Progenitor cell of endocrine pancreas (in vitro differentiated cells): ENCODE data around the gene AK8. TPM values are rescaled to one million over a fixed set of nuclear protein-coding genes. Genes with fewer than 3 reads are reported as not detected.

ENCODE experiments used
- DNase-seq: peaks from one replicate; pipeline ENCODE4 v3.0.0; 2021; ENCODE audit warnings: low spot score; ENCODE audit not compliant: unreplicated experiment
- H3K27ac Mint-ChIP-seq: 2 replicates; pipeline ENCODE4 v1.8.0; 2021; ENCODE audit warnings: mild to moderate bottlenecking, moderate library complexity, mixed read lengths
- H3K27me3 Mint-ChIP-seq: 2 replicates; pipeline ENCODE4 v1.8.0; 2021; ENCODE audit warnings: mixed read lengths
- H3K36me3 Mint-ChIP-seq: 2 replicates; pipeline ENCODE4 v1.8.0; 2022; ENCODE audit warnings: mixed read lengths; ENCODE audit not compliant: insufficient read depth
- H3K4me1 Mint-ChIP-seq: 2 replicates; pipeline ENCODE4 v1.8.0; 2021; ENCODE audit warnings: low read depth, mixed read lengths
- H3K4me3 Mint-ChIP-seq: 2 replicates; pipeline ENCODE4 v1.8.0; 2021; ENCODE audit warnings: low read depth, mild to moderate bottlenecking, moderate library complexity, mixed read lengths
- H3K9me3 Mint-ChIP-seq: 2 replicates; pipeline ENCODE4 v1.8.0; 2021; ENCODE audit warnings: low read depth, mixed read lengths
- total RNA-seq: library from RNA; stranded (reverse); gene quantifications from 2 replicates; pipeline ENCODE4 v1.2.1, GENCODE V29; 2021
- TF ChIP-seq, protein P1 (sequence below): fragments of 200-600 bp; sonication (generic); IDR thresholded peaks from one replicate; pipeline ENCODE4 v1.5.0; 2021; ENCODE audit warnings: antibody characterized with exemption, mild to moderate bottlenecking; ENCODE audit not compliant: unreplicated experiment

AK8 gene
- total RNA-seq, 1 donor from 2014 or later, result 1.9 TPM

DNA sequence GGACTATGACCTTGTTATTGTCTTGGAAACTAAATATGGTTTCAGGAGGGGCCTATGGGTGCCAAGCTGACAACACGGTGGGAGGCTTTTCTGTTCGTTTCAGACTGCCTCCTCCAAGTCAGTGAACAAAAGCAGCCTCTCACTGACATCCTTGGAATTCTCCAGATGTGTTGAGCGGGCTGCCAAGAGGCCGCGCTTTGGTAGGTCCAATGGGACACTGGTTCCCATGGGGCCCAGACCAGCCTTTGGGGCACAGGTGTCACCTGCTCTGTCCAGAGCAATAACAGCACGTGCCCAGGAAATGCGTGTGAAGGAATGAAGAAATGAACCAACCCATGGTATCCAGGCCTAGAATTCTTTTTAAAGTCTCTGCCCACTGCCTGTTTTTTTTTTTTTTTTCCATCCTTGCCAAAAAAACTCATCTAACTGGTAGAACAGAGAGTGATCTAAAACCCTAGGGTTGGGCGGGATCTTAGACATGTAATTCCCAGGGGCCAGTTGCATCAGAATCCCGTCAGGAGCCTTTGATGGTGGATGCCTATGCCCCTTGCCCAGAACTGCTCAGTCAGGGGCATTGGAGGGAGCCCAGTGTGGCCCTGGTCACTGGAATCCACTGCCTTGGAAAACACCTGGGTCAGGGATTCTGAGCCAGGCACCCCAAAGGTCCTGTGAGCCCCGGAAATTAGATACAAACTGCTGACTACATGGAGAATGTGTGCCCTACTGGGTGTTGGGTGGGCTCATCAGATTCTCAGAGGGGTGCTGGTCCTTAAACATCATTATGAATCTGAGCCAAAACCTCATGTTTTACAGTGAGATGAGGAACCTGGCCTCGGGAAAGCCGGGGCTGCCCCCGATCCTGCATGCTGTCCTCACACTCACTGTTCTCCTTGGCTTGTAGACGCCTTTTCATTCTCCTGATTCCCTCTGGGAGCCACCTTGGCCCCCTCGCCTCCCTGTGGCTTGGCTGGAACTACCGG lies 147.7 kb downstream of the AK8 start:
- no peaks in the 10 kb centered on the region for H3K9me3 Mint-ChIP-seq
- no peak for DNase-seq
- no peak overlapping the region for H3K4me3 Mint-ChIP-seq
- H3K27ac Mint-ChIP-seq, result no peak overlapping the region
- TF ChIP-seq, protein P1, sequence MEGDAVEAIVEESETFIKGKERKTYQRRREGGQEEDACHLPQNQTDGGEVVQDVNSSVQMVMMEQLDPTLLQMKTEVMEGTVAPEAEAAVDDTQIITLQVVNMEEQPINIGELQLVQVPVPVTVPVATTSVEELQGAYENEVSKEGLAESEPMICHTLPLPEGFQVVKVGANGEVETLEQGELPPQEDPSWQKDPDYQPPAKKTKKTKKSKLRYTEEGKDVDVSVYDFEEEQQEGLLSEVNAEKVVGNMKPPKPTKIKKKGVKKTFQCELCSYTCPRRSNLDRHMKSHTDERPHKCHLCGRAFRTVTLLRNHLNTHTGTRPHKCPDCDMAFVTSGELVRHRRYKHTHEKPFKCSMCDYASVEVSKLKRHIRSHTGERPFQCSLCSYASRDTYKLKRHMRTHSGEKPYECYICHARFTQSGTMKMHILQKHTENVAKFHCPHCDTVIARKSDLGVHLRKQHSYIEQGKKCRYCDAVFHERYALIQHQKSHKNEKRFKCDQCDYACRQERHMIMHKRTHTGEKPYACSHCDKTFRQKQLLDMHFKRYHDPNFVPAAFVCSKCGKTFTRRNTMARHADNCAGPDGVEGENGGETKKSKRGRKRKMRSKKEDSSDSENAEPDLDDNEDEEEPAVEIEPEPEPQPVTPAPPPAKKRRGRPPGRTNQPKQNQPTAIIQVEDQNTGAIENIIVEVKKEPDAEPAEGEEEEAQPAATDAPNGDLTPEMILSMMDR, result no peak
- peaks cover 7% of the 10 kb centered on the region for H3K27me3 Mint-ChIP-seq
- no peaks in the 10 kb centered on the region for H3K36me3 Mint-ChIP-seq
- no peaks in the 10 kb centered on the region for H3K4me1 Mint-ChIP-seq

DNA sequence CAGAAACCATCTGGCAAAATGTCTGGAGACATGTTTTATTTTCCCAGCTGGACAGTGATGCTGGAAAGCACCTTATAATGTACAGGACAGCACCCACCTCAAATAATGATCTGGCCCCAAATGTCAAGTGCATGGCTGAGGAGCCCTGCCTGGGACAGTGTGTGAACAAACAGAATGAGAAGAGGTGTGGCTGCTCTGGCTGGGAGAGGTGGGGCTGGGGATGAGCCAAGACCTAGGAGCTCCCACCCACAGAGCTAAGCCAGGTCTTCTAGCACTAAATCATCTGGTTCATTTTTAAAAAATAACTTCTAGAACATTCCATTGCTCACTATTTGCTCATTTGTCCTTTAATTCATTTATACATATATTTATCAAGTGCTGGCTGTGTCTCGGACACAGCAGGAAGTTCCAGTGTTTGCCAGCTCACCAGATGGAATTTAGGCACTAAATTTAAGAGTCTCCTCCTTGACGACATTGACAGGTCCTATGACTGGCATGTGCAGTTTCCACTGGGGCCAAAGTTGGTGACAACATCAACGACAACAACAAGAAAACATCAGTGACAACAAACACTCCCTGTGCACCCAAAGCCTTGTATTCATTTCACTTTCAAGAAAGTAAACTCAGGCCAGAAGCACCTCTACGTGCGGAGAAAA lies 148.7 kb downstream of the AK8 start:
- H3K36me3 Mint-ChIP-seq, result no peaks in the 10 kb centered on the region
- DNase-seq, result no peak
- peaks cover 7% of the 10 kb centered on the region for H3K27me3 Mint-ChIP-seq
- no peaks in the 10 kb centered on the region for H3K9me3 Mint-ChIP-seq
- H3K27ac Mint-ChIP-seq, result no peak overlapping the region
- TF ChIP-seq, protein P1, result no peak
- no peak overlapping the region for H3K4me3 Mint-ChIP-seq
- no peaks in the 10 kb centered on the region for H3K4me1 Mint-ChIP-seq

DNA sequence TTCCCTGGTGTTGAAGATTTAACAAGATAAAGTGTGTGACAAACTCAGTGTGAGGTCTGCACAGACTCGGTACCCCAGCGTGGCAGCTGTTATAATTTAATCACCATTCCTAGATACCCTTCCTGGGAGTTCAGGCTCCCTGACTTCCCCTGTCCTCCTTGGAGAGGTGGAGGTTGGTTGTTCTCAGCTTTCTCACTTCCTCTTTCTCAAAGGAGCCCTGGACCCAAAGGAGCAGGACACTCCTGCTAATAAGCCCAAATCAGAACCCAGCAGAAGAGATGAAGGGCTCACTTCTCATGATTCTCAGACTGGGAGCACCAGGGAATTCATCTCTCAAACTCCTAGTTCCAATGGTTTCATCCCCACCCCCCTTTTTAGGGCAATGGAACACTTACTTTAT lies 149.6 kb downstream of the AK8 start:
- Mint-ChIP-seq H3K36me3 (no peaks in the 10 kb centered on the region), H3K27me3 (peaks cover 7% of the 10 kb centered on the region), H3K4me3 (no peak overlapping the region), H3K27ac (no peak overlapping the region), H3K9me3 (no peaks in the 10 kb centered on the region), H3K4me1 (no peaks in the 10 kb centered on the region)
- TF ChIP-seq, protein P1, result no peak
- no peak for DNase-seq

DNA sequence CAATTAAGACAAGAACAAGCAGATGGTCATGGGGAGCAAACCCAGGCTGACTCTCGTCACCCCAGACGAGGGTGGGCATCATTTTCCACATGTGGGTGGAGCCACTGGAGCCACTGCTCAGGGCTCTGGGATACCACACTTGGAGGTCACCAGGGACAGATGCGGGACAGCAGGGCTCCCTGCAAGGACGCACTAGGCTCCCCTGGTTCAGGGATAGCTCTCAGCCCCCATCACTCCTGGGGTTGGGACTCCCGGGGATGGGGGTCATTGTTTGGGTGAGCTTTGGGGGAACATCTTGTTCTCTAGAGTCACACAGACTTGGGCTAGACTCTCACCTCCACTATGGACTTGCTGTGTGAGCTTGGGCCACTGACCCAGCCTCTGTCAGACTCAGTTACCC lies 150.0 kb downstream of the AK8 start:
- H3K9me3 Mint-ChIP-seq, result no peaks in the 10 kb centered on the region

DNA sequence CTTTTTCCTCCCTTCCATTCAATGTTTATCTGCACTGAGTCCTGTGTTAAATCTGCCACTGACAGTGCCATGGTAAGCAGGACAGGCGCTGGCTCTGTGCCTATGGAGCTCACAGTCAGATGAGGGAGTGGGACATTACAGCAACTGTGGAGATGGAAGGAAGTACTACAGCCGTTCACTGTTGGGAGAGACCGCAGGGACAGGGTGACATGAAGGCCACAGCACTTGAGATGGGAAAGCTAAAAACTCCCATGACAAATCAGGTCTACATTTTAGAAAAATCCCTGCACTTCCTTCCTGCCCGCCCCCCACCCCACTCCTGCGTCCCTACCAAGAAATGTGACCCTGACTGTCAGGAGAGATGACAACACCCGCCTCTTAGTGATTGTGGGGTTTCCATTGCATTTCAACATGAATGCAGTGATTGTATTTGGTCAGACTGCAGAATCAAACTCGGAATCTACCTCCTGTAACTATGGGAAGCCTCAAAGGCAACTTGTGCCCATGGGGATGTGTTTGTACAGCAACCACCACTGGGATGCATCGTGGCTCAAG lies 151.4 kb downstream of the AK8 start:
- H3K27ac Mint-ChIP-seq, result no peak overlapping the region
- no peaks in the 10 kb centered on the region for H3K4me1 Mint-ChIP-seq
- H3K27me3 Mint-ChIP-seq, result peaks cover 7% of the 10 kb centered on the region
- TF ChIP-seq, protein P1, result no peak
- H3K9me3 Mint-ChIP-seq, result no peaks in the 10 kb centered on the region
- H3K4me3 Mint-ChIP-seq, result no peak overlapping the region
- no peaks in the 10 kb centered on the region for H3K36me3 Mint-ChIP-seq
- DNase-seq, result no peak

More for the DNA sequence above, 150.0 kb downstream of the AK8 start:
- peaks cover 7% of the 10 kb centered on the region for H3K27me3 Mint-ChIP-seq
- H3K36me3 Mint-ChIP-seq, result no peaks in the 10 kb centered on the region
- no peak overlapping the region for H3K4me3 Mint-ChIP-seq
- DNase-seq, result no peak
- no peaks in the 10 kb centered on the region for H3K4me1 Mint-ChIP-seq
- TF ChIP-seq, protein P1, result no peak
- no peak overlapping the region for H3K27ac Mint-ChIP-seq
